ENCODE measurements around the gene RIF1.

The RIF1 gene, protein sequence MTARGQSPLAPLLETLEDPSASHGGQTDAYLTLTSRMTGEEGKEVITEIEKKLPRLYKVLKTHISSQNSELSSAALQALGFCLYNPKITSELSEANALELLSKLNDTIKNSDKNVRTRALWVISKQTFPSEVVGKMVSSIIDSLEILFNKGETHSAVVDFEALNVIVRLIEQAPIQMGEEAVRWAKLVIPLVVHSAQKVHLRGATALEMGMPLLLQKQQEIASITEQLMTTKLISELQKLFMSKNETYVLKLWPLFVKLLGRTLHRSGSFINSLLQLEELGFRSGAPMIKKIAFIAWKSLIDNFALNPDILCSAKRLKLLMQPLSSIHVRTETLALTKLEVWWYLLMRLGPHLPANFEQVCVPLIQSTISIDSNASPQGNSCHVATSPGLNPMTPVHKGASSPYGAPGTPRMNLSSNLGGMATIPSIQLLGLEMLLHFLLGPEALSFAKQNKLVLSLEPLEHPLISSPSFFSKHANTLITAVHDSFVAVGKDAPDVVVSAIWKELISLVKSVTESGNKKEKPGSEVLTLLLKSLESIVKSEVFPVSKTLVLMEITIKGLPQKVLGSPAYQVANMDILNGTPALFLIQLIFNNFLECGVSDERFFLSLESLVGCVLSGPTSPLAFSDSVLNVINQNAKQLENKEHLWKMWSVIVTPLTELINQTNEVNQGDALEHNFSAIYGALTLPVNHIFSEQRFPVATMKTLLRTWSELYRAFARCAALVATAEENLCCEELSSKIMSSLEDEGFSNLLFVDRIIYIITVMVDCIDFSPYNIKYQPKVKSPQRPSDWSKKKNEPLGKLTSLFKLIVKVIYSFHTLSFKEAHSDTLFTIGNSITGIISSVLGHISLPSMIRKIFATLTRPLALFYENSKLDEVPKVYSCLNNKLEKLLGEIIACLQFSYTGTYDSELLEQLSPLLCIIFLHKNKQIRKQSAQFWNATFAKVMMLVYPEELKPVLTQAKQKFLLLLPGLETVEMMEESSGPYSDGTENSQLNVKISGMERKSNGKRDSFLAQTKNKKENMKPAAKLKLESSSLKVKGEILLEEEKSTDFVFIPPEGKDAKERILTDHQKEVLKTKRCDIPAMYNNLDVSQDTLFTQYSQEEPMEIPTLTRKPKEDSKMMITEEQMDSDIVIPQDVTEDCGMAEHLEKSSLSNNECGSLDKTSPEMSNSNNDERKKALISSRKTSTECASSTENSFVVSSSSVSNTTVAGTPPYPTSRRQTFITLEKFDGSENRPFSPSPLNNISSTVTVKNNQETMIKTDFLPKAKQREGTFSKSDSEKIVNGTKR (N-terminal part only)

DNA sequence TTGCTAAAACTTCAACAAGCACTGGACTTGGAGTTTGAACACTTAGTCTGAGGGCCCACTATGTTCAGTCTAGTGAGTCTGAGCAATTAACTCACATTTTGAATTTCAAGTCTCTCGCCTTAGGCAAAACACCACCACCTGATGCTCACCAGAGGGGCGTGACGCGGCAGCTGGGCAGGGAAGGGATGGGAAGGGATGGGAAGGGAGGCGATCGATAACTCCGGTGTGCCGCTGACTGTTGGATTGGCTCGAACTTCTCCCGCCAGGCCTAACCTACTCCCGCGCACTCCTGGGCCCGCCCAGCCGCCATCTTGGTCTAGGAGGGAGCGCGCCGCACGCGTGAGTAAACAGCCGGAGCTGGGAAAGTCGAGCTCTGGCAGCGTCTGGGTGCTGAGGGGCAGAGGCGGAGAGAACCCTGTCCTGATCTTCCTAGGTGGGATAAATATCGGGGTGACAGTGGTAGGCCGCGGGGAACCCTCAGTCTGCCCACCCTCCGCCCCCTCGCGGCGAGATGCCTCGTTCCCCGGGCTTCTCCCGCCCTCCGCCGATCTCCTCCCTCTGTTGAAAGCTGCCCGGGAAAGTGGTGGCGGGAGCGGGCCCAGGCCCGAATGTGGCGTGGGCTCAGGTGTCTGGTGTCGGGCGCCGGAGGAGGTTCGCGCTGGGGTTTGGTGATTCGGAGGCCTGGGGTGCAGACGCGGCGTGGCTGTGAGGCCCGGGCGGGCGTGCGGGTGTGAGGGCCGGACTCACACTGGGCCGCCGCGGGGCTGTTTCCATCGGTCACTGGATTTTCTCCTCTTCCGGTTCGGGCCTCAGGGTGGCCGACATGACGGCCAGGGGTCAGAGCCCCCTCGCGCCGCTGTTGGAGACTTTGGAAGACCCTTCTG lies at the start of gene RIF1:
Gene RIF1, plus strand, starts transcription at position 302 of the 884 bp plus-strand sequence. Its CDS starts 522 bp downstream, at position 824.
- DNase-seq (ENCODE audit: insufficient read length, low spot score), result peak; percentile 88
- peak; percentile 93 for FAIRE-seq

DNA sequence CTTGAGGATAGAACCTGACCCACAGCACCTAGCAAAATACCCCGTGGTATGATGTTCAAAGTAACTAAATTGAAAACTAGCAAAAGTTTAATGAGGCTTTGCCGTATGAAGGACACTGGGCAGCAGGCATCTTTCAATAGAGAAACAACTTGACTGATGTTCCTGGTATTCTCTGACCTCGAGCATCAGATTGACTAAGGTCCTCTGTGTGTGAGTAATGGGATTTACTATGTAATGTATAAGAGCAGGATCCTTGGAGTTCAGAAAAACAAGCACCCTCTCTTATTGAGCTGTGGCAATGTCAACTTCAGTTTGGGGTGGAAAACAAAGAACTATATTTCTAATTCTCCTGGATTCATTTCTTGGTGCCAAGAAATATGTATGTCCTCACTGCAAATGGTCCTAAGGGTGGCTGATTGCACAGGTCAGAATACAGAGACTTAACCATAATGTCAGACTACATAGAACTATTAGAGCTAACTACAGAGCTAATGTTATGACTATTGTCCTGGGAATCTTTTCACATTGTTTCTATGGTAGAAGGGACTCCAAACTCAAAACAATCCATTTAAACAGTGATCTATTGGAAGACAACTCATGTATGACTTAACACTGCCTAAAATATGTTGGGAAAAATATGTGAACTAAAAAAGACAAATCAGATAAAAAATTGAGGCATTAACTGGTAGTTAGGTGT lies 47.9 kb upstream of the RIF1 start:
- DNase-seq (ENCODE audit: insufficient read length, low spot score), result no peak
- FAIRE-seq, result no peak

DNA sequence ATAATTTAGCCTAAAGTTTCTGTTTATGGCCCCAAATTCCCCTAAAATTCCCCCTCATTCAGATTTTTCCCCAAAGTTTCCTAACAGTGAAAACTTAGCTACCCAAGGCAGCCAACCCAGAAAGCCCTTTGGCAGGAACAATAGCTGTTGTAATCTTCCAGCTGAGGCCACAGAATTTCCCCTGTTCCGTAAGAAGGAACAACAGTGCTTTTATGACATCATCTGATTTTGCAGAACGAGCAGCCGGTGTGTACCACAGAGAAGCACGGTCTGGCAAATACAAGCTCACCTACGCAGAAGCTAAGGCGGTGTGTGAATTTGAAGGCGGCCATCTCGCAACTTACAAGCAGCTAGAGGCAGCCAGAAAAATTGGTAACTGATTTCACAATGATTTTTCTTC lies 46.0 kb upstream of the RIF1 start:
- FAIRE-seq, result no peak

DNA sequence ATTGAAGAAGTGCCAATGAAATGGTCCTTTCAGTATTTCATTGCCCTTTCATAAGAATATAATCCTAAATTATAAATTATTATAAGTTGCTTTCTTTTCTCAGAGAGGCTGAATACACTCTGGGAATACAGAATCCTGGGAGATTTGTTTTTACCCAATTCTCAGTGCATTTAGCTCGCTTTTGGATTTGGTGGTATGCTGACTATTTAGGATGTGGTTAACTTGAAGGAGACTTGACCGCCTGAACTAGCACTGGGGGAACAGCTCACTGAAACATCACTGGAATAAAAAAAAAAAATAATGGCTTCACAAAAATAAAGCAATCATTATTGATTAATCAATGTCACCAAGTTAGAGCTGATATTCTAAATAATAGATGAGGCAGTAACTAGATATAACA lies 42.1 kb upstream of the RIF1 start:
- FAIRE-seq (no peak), DNase-seq (ENCODE audit: insufficient read length, low spot score) (no peak)

More for the DNA sequence above, 46.0 kb upstream of the RIF1 start:
- no peak for DNase-seq (ENCODE audit: insufficient read length, low spot score)

DNA sequence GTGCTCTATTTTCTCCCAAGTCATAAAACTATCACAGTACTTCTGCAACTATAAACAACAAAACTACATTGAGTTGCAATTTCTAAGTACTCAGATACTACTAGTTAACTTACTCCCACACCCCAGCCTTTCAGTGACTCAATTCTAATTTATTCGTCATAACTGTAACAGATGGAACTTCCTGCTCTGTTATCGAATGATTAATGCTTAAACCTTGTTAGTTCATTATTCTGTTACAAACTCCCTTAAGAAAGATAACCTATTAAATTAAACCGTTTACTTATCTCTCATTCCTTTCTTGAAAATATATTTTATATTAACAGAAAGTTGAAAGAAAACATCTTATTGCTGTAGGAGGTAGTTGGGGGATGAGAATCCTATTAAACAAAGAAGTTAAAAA lies 35.3 kb upstream of the RIF1 start:
- FAIRE-seq, result no peak
- DNase-seq (ENCODE audit: insufficient read length, low spot score), result peak; percentile 63

DNA sequence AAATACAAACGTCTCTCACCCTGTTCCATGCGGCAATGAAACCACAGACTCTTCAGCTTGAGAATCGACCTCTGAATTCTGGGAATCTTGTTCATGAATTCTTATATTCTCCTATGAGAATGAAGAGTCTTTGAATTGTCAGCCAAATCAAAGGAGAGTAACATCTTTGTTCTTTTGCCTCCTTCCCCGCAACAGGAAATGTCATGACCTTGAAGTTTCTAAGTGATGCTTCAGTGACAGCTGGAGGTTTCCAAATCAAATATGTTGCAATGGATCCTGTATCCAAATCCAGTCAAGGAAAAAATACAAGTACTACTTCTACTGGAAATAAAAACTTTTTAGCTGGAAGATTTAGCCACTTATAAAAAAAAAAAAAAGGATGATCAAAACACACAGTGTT lies 30.5 kb upstream of the RIF1 start:
- no peak for DNase-seq (ENCODE audit: insufficient read length, low spot score)
- no peak for FAIRE-seq

DNA sequence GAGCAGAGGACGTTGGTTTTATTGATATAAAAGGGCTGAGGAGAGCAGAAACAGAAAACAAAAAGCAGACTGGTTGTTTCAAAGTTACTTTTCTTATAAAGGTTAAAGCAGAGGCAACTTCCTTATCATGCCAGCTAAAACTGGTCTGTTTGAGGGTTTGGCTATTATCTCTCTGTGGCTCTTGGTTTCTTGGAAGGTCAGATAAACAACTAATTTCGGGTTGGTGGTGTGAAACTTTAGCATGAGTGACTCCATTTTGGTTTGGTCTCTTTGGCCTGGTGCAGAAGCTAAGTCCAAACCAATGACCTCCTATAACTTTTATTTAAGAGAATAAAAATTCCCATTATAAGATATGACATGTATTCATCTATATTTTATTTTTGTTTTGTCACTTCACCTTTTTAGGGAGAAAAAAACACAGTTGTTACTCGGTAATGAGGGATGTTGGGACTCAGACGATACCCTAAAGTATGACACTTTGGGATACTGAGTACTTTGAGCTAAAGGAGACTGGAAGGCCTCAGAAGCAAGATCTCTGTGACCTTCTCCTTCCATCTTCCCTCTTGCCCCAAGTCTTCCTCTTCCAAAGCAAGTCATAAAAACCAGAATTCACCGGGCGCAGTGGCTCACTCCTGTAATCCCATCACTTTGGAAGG lies 29.0 kb upstream of the RIF1 start:
- DNase-seq (ENCODE audit: insufficient read length, low spot score) (no peak), FAIRE-seq (no peak)

DNA sequence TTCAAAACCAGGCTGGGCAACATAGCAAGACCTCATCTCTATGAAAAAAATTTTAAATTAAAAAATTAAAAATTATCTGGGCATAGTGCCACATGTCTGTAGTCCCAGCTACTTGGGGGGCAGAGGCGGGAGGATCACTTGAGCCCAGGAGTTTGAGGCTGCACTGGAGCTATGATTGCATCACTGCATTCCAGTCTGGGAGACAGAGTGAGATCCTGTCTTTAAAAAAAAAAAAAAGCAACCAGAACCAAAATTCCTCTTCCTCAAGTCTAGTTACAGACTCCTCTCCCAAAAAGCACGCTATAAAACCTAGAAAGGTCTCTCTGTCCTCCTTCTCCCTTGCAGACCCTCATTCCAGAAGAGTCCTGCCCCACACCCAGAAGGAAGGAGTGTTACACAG lies 28.4 kb upstream of the RIF1 start:
- FAIRE-seq, result no peak
- DNase-seq (ENCODE audit: insufficient read length, low spot score), result no peak

DNA sequence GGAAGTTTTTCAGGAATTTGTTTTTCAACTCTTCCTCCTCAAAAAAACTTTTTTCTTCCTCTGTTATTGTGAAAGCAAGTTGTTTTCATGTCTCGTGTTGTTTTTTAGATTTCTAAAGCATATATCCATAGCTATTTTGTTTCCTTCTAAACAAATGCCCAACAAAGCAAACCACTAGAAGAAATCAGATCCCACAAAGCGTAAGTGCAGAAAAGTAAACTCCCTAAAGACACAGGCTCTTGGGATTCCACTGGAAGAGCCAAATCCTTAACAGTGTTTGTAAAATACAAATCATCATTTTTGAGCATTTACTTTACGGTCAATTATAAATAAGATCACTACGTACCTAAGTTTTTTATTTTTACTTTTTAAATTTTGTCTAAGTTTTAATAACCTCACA lies 21.7 kb upstream of the RIF1 start:
- DNase-seq (ENCODE audit: insufficient read length, low spot score) (no peak), FAIRE-seq (no peak)

DNA sequence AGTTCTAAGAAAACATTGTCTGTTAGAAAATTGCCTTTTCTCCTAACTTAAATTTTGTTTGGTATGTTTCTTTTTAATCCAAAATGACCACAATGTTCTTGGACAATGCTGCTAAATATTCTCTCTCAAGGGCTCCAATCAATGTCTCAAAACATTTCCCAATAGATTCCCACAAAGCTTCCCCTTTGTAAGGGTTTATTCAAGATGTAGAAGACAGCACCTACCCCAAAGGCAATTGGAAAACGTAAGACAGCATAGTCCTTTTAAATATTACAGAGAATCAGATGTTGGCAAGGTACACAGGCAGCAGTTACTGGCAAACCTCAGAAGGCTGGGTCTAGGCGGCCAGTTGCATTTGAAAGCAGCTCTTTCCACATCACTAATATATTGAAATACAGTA lies 18.3 kb upstream of the RIF1 start:
- FAIRE-seq (no peak), DNase-seq (ENCODE audit: insufficient read length, low spot score) (no peak)

DNA sequence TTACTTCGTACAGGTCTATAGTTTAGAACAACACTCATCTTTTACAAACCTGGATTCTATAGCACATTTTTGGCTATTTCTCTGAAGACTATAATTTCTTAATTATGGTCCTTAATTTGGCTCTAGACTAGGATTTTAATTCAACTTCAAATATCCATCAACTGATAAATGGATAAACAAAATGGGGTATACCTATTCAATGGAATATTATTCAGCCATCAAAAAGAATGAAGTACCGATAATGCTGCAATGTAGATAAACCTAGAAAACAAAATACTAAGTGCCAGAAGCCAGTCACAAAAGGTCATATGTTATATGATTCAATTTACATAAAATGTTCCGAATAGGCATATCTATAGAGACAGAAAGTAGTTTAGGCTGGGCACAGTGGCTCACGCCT lies 15.2 kb upstream of the RIF1 start:
- no peak for FAIRE-seq
- DNase-seq (ENCODE audit: insufficient read length, low spot score), result no peak

DNA sequence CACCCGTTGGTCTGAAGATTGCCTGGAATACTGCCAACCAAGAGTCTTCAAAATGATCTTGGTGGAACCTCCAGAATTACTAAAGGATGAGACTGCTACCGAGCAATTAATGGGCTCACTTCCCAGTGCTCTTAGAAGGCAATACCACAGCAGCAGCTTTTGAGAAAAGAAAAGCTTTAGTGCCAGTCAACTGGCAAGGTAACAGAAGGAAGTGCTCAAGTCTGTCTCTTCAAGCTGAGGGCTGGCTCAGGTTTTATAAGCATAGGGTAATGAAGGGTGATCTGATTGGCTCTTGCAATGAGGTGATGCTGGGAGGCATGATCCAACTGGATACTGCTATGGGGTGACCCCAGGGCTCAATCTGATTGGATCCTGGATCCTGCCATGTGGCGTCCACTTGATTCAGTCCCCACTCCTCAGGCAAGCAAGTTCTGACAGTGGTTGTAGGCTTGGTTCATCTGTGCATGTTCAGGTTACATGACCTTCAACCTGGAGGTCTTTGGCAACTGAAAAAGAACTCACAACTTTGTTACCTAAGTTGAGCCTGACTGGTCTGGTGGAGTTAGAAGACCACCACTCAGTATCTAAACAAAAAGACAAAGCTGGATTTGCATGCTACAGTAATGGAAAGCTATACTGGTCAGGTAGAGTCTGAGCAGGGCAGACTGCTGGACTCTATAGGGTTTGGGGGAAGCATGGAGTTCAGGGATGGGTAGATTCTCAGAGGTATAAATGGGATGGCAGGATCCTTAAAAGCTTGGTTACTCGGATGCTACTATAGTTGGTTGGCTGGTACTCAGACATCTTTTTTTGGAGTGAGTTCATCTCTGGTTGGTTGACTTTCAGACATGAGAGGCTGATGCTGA lies 14.0 kb upstream of the RIF1 start:
- DNase-seq (ENCODE audit: insufficient read length, low spot score) (no peak), FAIRE-seq (no peak)

DNA sequence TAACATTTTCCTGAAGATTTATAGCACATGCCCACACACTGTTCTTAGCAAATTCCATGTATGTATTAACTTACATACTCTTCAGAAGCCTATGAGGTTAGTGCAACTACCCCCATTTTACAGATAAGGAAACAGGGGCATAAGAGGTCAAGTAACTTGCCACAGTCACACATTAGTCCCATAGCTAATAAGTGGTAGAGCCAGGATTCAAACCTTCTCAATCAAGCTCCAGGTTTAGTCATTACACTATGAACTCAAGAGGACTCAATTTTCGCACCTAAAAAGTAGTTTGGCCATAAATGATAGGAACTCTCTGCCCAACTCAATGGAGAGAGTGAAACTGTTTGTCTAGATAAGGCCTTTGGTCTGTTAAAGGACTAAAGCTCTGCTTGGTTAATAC lies 9.7 kb upstream of the RIF1 start:
- FAIRE-seq (no peak), DNase-seq (ENCODE audit: insufficient read length, low spot score) (no peak)

DNA sequence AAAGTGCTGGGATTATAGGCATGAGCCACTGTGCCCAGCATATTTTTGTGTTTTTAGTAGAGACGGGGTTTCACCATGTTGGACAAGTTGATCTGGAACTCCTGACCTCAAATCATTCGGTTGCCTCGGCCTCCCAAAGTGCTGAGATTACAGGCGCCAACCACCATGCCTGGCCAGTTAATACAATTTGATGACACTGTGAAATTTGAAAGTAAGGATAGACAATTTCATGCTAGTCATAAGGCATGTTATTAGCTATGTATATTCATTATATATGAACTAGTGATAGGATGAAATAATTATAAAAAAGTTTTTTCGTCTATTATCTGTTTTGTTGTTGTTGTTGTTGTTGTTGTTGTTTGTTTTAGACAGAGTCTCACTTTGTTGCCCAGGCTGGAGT lies 8.6 kb upstream of the RIF1 start:
- no peak for FAIRE-seq
- no peak for DNase-seq (ENCODE audit: insufficient read length, low spot score)

DNA sequence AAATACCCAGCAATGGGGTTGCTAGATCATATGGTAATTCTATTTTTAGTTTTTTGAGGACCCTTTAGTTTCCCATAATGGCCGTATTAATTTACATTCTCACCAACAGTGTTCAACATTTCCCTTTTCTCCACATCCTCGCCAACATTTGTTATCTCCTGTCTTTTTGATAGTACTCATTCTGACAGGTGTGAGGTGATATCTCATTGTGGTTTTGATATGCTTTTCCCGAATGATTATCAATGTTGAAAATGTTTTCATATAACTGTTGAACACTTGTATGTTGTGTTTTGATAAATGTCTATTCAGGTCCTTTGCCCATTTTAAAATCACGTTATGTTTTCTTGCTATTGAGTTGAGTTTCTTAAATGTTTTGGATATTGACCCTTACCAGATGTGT lies 5.8 kb upstream of the RIF1 start:
- no peak for DNase-seq (ENCODE audit: insufficient read length, low spot score)
- FAIRE-seq, result no peak

DNA sequence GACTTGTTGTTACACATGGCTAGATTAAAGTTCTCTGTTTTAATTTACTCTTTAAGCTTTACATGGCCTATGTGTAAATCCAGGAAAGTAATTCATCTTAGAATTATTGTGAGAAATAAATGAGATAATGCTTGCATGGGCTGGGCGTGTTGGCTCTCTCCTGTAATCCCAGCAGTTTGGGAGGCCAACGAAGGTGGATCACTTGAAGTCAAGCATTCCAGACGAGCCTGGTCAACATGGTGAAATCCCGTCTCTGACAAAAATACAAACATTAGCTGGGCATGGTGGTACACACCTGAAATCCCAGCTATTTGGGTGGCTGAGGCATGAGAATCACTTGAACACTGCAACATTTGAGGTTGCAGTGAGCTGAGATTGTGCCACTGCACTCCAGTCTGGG lies 4.3 kb upstream of the RIF1 start:
- FAIRE-seq, result no peak
- no peak for DNase-seq (ENCODE audit: insufficient read length, low spot score)

DNA sequence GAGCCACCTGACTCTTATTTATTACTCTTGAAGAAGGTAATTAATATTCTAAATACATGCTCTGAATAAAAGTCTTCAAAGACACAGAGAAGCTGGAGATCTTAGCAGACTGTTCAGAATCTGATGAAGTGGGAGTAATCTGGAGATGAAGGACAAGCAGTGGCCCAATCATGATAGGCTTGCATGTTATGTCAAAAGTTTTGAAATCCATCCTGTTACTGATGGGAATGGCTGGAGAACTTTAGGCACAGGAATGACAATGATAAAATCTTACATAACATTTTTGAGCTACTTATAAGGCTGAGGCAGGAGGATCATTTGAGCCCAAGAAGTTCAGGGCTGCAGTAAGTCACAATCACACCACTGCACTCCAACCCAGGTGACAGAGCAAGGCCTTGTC lies 2.4 kb upstream of the RIF1 start:
- DNase-seq (ENCODE audit: insufficient read length, low spot score) (no peak), FAIRE-seq (no peak)

Data from HTR-8/SVneo (cell line).